DMS 273 (cell line): Measurements from ENCODE around the gene CISD1.

Experiments used
- DNase-seq: peaks from one replicate; lab custom pipeline; 2025; ENCODE audit not compliant: unreplicated experiment; lab: John Stamatoyannopoulos, UW

Gene CISD1

DNA sequence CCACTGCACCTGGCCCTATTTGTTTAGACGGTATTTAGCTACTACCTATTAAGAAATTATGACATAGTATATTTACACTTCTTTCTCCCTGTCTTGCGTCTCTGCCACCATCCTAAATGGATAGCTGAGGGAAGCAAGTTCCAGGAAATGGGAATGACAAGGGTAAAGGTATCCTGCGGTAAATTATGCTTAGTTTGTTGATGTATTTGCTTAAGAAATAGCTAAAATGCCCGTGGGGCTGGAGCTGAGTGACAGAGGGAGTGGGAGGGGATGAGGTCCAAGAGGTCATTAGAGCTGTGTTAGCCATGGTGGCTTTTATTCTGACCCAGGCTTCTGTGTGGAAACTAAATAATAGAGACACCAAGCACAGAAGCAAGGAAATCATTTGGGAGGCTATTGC lies 36.9 kb downstream of the CISD1 start:
- DNase-seq = no peak

DNA sequence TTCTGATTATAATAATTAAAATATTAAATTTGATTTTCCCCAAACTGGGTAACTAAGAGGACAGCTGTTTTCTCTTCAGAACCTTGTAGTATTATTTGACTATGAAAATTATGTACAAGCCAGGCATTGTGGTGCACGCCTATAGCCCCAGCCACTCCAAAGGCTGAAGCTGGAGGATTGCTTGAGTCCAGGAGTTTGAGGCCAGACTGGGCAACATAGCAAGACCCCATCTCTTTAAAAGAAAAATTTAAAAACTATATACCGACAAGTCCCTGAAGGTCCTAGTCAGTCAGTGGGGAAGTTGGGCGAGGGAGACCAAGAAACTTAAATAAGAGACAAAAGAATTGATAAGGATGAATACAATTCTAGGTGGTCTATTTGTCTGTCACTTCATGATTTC lies 38.7 kb downstream of the CISD1 start:
- DNase-seq = no peak

DNA sequence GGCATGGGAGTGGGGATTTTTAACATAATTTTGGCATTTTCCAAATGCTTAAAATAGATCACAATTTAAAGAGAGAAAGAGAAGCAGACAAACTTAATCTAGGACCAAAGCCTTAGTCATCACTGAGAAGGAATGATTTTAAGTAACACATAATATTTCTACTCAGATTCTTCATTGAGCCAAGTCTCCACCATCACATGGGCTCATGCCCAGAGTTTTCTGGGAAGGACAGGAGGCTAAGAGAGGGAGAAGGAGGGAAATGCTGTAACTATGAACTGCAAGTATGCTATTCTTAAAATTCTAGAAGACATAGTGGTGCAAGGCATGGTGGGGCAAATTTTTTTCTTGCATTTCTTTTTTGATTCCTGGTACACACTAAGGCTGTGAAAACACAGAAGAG lies 42.1 kb downstream of the CISD1 start:
- no peak for DNase-seq

DNA sequence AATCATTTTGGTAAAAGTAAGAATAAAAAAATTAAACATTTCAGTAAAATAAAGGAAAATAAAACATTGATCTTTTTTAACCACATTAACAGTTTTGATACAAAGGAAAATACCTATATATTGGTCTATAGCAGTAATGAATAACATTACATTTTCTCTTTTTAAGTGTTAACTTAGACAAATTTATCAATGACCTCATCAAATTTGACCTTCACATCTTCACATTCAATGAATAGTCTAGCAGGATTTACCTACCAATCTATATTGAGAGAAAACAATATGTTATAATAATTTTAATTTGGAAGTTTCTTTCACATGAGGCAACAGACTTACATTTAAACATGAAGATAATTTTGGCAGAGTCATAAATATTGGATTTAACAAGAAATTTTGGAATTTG lies 47.9 kb downstream of the CISD1 start:
- no peak for DNase-seq

DNA sequence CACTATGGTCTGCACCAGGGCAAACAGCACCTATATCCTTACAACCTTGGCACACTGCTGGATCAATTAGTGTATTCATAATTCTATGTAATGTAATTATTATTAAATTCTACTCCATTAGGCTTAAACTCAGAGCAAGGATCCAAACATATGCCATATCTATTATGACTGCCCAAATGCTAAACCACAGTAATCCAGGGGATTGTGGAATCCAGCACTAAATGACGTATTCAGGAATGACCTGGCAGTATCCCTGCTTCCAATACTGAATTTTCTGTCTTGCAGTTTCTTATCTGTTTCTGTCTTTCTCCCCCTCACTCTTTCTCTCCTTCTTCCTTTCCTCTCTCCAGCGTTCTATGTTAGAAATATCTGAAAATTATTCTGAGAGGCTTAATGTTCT lies 49.4 kb downstream of the CISD1 start:
- DNase-seq = no peak

DNA sequence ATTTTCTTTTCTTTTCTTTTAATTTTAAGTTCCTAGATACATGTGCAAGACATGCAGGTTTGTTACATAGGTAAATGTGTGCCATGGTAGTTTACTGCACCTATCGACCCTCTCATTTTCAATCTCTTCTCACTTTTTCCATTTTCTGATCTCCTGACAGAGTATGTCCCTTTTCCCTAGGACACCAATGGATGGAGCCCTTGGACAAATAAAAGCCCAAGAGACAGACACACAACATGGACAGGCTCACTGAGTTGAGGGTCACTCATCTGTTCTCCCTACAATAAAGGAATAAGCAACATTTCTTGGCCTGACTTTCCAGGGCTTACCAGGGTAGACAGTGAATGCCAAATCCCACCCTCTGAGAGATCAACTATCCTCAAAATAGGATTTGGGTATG lies 50.6 kb downstream of the CISD1 start:
- DNase-seq = no peak

DNA sequence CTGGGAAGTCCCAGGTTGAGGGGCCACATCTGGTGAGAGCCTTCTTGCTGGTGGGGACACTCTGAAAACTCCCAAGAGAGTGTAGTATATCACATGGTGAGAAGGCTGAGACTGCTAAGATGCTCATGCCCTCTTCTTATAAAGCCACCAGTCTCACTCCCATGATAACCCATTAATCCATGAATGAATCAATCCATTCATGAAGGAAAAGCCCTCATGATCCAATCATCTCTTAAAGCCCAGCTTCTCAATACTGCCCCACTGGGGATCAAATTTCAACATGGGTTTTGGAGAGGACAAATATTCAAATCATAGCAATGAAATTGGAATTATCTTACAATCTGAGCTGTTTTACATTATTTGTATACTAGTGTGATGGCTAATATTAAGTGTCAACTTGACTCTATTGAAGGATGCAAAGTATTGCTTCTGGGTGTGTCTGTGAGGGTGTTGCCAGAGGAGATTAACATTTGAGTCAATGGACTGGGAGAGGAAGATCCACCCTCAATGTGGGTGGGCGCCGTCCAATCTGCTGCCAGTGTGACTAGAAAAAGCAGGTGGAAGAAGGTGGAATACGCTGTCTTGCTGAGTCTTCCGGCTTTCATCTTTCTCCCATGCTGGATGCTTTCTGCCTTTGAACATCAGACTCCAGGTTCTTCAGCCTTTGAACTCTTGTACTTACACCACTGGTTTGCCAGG lies 51.5 kb downstream of the CISD1 start:
- no peak for DNase-seq

DNA sequence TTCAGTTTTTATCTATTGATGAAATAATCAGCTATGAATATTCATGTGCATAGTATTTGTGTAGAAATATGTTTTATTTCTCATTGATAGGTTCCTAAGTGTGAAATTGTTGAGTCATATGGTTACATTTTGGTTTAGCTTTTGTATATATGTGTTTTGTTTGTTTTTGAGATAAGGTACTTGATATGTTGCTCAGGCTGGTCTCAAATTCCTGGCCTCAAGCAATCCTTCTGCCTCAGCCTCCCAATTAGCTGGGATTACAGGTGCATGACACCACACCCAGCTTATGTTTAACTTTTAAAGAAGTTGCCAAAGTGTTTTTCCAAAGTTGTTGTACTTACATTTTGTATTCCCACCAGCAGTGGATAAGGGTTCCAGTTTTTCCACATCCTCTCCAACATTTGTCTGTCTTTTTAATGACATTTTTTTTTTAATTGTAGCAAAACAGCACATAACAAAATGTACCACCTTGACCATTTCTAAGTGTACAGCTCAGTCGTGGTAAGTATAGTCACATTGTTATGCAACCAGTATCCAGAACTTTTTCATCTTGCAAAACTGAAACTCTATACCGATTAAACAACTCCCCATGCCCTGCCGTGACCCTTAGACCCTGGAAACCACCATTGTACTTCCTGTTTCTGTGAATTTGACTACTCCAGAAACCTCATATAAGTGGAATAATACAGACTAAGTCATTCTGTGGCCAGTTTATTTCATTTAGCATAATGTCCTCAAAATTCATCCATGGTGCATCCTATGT lies 53.3 kb downstream of the CISD1 start:
- no peak for DNase-seq

DNA sequence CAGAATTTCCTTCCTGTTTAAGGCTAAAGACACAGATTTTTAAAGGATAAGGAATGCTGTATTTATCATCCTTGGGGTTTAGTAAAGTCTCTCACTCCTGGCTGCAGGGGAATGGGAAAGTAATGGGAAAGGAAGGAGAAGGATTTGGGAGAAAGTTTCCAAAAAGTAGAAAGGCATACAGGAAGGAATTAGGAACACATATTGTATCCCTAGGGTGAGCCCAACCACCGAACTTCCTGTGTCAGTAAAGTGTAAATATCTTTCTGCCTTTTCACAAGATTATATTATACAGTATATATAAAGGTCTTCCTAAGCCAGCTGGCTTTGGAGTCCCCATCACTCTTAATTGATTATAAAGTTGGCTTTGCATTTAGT lies 53.9 kb downstream of the CISD1 start:
- no peak for DNase-seq

DNA sequence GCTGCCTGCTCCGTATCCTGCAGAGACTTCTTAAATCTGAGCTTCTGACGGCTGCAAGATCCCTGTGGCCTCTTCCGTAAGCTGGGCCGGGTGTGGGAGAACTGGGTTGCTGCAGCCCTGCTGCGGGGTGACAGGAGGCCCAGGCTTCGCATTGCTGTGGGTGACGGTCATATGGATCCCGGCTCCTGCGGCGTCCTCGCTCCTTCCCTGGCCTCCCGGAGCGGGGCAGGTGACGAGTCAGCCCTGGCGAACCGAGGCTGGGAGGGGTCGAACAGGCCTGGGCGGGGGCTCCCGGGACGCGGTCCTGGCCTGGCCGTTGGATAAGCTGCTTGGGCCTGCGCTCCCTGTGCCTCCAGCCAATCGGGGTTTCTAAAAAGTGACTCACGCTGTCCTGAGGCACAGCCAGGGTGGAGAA lies 58.0 kb downstream of the CISD1 start:
- DNase-seq = no peak

DNA sequence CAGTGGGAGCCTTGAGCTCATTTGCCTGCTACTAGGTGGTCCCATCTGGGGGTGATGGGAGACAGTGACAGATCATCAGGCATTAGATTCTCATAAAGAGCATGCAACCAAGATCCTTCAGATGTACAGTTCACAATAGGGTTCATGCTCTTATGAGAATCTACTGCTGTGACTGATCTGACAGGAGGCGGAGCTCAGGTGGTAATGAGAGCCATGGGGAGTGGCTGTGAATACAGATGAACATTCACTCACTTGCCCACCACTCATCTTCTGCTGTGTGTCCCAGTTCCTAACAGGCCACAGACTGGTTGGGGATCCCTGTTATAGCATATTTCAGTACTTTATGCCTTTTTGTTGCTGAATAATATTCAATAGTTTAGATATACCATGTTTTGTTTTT lies 59.3 kb downstream of the CISD1 start:
- DNase-seq = no peak

DNA sequence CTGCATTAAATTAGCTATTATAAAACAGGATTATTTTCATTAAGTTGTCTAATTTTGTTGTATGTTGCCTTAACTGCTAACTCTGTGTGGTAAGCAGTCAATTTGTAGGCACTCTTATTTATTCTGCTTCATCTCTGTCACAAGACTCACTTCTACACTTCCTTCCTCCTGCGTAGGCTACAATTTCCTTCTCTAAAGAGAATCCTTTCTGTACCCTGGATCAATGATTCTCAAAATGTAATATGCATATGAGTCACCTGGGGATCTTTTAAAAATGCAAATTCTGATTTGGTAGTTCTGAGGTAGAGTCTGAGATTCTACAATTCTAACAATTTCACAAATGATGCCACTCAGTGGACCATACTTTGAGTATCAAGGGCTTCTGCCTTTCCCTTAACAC lies 61.5 kb downstream of the CISD1 start:
- no peak for DNase-seq

DNA sequence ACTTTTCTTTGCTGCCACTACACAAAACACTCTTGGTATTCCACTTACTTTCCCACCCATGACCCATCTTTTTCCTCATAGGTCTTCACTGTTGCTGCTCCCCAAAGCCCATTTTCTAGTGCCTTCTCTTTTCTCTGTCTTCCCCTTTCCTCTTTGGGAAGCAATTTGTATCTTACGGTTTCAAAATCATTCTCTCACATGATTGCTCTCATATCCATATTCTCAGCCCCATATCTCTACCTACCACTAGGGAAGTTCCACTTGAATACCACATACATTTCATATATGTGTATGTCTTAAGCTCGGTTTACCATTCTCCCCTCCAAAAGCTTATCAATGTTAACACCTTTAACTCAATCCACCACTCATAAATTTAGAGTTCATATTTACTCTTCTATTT lies 62.7 kb downstream of the CISD1 start:
- no peak for DNase-seq

DNA sequence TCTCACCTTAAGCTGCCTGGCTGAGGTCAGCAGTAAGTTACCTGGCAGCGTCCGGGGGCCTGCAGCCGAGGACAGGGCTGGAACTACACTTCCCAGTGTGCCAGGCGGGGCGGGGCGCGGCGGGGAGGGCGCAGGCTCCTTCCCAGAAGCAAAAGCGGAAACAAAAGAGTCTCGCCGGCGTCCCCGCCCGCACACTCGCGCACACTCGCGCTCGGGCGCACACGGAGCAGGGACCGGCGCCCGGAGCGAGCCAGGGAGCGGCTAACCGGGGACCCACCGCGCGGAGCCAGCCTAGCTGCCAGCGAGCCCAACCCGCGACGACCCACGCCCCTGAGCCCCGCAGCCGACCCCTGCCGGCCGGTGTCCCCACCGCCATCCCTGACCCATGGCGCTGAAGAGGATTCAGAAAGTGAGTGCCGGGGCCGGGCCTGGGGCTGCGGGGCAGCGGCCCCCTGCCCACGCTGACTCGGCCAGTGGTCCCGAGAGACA lies 65.9 kb downstream of the CISD1 start, which contains the start of gene UBE2D1:
Gene UBE2D1, plus strand, starts transcription at position 190 of the 489 bp plus-strand sequence. Its CDS starts 196 bp downstream, at position 386.
- peak; percentile 84 for DNase-seq

DNA sequence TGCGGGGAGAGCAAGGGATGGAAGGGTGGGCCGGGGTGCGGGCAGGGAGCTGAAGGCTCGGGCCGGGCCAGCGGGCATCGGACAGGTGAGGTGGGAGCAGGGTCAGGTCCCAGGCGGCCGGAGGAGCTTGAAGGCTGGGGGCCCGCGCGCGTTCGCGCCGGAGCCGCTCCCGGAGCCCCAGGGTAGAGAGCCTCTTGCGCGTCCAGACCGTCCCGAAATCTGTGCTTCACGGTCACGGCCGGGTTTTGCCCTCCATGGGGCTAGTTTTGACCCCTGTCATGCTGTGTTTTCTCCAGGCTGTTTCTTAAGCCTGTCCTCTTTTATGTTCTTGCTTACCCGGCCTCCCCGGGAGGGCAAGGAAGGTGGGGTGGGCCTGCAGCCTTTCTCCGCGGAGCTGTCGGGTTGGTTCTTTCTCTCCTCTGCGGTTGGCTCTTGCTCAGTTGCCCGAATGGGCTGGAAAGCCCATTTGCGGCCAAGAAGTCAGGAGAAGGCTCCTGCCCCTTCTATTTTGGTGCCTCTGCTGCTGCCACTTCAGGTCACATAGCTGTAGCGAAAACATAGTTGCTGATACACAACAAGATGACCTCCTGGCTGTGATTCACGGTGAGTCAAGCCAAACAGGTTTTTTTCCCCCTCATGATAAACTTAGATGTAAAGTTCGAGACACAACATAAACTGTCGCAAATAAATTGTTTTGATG lies 66.5 kb downstream of the CISD1 start:
- DNase-seq = peak; percentile 30

DNA sequence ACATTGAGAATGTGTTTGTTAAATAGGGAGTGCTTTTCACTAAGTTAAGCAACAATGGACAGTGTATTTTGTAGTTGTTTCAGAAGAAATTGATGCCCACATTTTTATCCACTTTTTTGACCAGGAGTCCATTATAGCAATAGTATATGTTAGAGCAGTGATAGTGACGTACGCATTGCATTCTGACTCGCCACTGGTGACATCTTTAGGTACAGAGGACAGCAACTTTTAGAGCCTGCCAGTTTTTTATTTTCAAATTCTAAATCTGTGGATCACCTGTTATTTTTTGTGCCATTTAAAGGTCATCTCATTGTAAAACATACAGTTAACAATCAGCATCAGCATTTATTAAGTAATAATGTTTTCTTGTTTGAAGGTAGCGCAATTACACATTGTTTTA lies 67.3 kb downstream of the CISD1 start:
- no peak for DNase-seq
